Stimulated activated CD8-positive, alpha-beta memory T cell treated with anti-CD3 and anti-CD28 coated beads, Interleukin-15, amount 100 ng/mL, for 4 hours (primary cell): ENCODE results near the gene ZBTB16.

ENCODE experiments used
- DNase-seq, 2 donors: peaks; one replicate each; pipeline ENCODE4 v3.0.0-alpha.2; 2020; ENCODE audit warnings: low read depth in 2 of 2

The ZBTB16 gene

DNA sequence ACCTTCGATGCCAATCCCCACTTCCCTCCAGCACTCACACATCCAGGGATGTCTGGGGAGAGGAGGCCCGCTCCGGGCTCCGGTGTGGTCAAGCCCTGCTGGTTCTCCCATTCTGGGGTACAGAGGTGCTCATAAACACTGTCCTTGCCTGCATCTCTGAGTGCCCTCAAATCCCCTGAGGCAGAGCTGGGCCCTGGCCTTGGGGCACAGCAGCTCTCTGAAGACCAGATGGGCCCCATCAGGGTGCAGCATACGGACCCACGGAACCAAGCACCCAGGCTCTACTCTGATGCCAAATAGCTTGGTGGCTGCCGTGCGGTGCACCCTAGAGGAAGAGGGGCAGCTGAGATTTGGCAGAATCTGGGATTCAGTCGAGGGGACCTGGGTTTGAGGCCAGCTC is 201.0 kb downstream of the ZBTB16 start:
- DNase-seq, result no peak

- DNase-seq, result no peak
Observed at GRCh38 chr11:114261791-114262190, 202.3 kb downstream of the ZBTB16 start.

DNA sequence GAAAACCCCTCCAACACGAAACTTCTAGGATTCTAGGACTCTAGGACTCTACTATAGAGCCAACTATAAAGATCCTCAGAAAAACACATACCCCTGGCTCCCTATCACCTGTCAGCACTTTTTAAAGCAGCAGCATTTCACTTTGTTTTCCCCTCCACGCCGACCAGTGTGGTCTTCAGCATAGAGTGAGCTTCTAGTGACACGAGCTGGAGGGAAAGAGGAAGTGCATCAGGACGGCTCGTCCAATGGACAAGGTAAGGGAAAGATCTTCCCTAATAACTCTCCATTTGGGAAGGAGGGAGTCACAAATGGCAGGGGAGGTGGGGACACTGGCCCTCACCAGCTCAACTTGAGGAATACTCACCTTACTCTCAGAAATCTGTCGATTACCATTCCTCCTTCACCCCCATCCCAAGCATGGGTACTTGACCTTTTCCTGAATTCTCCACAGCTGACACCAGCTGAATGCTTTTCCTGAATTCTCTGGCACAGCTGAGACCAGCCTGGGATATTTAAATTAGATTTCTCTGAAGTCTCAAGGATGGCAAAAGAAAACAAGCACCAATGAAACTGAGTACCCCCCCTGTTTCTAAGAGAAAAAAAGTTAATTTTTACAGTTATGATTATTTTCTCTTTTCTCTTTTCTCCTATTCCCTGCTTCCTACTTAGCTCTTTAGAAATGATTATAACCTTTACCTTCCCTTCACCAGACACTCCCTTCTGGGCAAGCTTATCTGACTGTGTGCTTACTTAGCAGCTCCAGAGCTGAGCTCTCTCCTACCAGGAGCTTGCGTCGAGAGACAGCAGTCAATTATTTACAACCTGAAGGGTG is 203.4 kb downstream of the ZBTB16 start:
- DNase-seq, result no peak

GRCh38 chr11:114263513-114264170 is 204.1 kb downstream of the ZBTB16 start:
- no peak for DNase-seq

DNA sequence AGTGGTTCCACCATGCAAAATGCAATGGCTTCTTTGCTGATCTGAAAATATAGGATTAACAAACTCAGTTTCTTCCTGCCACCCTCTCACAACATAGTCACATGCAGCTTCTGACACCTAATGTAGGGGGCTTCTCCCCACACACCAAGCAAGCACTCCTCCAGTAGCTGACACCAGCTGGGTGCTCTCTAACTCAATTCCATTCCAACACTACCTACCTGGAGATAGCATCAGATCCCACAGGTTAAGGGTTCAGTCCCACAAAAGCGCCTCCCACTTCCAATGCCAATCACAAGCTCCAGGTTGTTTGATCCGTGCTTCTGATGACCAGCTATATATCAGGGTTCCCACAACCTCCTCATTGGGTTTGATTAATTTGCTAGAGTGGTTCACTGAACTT is 204.9 kb downstream of the ZBTB16 start:
- DNase-seq, result no peak

DNA sequence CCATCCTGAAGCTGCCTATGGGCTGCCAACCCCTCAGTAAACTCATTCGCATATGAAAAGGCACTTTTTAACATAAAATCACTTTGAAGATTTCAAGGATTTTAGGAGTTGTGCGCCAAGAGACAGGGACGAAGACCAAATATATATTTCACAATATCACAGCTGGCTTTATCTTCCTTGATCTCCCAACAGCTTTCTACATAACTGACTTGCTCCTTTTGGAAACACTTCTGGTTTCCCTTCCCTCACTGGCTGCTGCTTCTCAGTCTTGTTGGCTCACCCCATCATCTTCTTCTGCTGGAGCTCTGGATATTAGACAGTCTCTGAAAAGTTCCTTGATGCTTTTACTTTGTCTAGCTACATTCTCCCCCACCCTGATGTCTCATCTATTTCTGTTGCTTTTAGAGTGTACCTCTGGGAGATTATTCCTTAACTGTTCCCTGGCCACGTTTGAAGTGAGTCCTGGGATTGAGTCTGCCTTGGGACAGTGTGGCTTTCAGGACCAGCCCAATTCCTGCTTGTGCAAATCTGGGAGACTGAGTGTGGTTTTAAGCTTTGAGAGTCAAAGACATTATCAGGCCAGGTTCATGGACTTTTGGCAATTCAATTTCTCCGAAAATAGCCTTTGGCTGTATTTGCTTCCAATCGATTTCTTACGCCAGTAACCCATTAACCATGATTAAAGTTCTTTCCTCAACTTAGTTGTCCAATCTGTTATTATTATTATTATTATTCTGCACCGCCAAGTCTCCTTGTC is 205.8 kb downstream of the ZBTB16 start:
- no peak for DNase-seq

GRCh38 chr11:114269498-114269897 is 210.0 kb downstream of the ZBTB16 start:
- no peak for DNase-seq

DNA sequence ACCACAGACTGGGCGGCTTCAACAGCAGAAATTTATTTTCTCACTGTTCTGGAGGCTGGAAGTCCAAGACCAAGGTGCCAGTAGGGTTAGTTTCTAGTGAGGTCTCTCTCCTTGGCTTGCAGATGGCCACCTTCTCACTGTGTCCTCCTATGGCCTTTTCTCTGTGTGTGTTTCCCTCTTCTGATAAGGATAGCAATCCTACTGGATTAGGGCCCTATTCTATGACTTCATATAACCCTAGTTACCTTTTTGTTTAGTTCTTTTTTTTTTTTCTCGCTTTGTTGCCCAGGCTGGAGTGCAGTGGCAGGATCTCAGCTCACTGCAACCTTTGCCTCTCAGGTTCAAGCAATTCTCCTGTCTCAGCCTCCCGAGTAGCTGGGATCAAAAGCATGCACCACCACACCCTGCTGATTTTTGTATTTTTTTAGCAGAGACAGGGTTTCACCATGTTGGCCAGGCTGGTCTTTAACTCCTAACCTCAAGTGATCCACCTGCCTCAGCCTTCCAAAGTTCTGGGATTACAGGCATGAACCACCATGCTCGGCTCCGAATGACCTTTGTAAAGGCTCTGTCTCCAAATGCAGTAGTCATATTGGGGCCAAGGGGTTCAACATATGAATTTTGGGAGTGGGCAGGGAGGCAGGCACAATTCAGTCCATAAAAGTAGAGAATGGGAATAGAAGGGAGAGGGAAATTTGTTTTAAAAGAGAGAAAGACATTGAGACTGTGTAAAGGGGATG is 211.2 kb downstream of the ZBTB16 start:
- no peak for DNase-seq

- no peak for DNase-seq
Observed at GRCh38 chr11:114271316-114271715, 211.8 kb downstream of the ZBTB16 start.

GRCh38 chr11:114272311-114272710 is 212.8 kb downstream of the ZBTB16 start:
- no peak for DNase-seq

- DNase-seq, result no peak
Observed at GRCh38 chr11:114273071-114273470, 213.6 kb downstream of the ZBTB16 start.

DNA sequence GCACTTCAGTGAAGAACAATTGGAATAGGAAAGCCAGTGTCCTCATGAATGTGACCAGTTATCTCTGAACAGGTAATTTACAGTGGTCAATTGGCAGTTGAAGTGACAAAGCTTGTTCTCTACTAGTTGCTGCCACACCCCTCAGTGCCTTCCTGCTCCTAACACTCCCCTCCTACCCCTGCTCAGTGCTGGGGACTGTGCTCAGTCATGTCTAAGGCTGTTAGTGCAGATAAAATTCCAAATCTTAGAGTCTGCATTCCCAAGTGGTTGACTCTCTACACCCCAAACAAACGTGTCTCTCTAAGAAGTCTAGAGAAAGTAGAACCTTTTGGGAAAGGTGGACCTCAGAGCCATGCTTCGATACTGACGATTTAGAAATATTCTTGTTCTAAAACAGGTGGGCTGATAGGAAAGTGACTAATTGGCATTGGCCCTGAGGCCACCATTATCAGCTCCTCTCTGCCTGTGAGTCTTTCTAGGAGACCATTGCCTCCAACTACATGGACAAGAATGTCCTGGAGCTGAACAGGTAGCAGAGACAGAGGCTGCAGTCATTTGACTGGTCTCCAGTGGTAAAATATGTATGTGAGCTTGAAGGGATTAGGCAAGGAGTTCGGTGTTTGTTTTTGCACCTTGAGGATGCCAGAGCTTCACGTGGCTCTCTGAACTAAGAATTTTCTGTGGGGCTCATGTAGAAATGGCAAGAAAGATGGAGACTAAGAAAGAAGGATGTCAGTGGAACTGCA is 214.6 kb downstream of the ZBTB16 start:
- DNase-seq, result no peak

DNA sequence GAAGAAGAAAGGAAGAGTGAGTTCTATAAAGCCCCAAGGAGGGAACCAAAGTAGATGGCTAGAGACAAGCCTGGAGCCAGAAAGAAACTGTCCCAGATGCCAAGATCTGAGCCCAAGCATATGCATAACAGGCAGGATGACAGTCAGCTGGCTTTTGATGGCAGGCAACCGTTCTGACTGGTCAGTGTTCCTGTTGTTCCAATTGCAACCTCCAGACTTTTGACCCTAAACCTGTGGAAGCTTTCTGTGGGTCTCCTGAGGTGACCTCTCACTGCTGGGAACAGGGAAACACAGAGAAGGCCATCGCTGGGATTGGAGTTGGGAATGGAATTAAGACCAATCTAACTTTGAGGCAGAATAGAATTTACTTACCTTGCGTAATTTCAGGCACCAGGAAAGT is 215.1 kb downstream of the ZBTB16 start:
- no peak for DNase-seq

DNA sequence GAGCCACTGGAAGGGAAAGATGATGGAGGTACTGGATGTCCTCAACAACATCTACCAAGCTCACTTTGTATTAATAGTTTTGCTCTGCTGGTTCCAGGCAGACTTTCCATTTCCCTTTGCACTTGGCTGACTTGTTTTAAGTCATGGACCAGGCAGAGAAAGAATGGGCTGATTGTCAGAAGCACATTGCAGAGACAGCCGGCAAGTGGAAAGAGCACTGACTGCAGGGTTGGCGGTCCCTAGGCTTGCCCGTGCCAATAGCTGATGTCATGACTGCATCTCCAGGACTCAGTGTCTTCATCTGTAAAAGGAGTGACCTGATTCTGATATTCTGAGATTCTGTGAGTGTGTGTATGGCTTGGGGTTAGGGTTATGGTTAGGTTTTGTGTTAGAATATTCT is 215.8 kb downstream of the ZBTB16 start:
- DNase-seq, result no peak

DNA sequence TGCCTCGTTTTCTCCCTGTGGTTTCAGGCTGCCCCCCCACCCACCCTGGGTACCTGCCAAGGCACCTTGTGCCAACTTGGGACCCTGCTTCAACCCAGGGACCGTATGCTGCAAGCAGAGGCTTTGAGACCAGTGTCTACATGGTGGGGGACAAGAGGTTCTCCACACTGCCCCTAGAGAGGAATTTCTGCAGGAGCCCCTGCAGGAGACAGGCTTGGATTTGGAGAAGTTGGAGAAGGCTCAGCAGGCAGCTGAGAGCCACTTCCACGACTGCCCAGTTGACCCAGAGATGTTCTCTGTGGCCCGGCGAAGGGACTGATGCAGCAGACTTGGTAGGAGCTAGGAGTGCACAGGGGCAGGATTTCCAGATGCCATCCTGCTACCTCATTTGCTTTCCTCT is 216.6 kb downstream of the ZBTB16 start:
- DNase-seq, result no peak

GRCh38 chr11:114277637-114278341 is 218.3 kb downstream of the ZBTB16 start:
- DNase-seq, result no peak

DNA sequence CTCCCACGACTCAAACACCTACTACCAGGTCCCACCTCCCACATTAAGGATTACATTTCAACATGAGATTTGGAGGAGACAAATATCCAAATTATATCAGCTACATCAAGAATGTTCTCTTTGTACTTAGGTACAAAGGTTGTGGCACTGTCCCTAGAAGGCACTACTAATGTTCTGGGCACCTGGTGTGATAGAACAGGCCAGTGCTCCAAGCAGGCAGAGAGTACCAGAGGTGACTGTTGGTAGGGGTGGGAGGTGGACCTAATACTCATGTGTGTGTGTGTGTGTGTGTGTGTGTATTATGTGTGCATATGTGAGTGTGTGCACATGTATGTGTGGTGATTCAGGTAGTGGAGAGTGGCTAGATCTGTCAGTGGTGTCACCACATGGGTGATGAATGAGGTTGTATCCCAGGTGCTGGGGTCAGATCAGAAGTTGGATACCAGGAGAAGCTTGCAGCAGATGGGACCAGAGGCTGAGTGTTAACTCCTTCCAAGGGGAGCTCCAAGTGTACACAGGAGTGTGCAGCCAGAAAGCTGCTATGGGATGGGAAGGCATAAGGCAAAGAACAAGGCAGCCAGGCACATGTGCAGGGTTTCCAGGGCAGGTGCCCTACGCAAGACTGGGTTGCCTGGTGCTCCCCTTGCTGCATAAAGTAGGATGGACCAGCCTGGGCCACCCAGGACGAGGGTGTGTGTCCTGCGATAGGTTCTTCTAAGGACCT is 219.0 kb downstream of the ZBTB16 start:
- no peak for DNase-seq

DNA sequence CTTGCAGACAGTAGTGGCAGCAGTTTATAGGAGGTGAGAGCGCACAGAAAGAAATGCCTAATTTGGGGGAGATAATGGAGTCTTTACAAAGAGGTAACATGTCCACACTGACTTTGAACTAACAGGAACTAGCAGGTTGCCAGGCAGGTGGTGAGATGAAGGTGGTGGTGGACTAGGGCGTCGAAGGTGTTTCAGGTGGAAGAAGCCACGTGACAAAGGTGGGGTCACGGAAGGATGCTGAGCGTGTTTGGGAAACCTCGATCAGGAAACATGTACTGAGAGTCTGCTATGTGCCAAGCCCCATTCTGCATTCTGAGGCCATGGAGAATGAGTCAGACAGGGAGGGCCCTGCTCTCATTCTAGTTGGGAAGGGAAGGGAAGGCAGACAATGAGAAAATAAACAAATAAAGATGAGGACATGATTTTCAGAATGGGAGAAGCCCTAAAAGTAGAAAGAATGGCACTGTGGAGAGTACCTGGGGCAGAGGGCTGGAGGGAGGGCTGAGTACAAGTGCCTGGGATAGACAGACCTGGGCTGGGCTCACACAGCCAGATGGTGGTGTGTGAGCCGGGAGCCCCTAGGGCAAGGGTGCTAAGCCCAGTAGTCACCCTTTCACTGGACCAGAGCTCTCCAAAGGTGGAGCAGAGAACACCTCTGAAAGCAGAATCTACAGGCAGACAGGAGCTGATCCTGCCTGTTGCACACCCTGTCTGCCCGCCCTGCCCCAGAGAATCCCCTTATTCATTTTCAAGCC is 220.5 kb downstream of the ZBTB16 start:
- DNase-seq, result no peak

GRCh38 chr11:114280696-114281095 is 221.2 kb downstream of the ZBTB16 start:
- no peak for DNase-seq
